SK-N-SH (cell line): ENCODE data around the gene STAMBP. TPM values are rescaled to one million over a fixed set of nuclear protein-coding genes. Genes with fewer than 3 reads are reported as not detected.

ENCODE experiments used
- CTCF ChIA-PET: fragments of 300-600, 350-600 bp; formaldehyde crosslinking; extraction: SDS; loops from one replicate; lab custom pipeline; 2021; lab: Yijun Ruan, JAX
- POLR2A ChIA-PET: fragments of 350-600 bp; sonication (Branson Sonifier 250); formaldehyde crosslinking; extraction: SDS; loops from one replicate; lab custom pipeline; 2020; ENCODE audit warnings: antibody characterized with exemption, inconsistent platforms; lab: Yijun Ruan, JAX
- DNase-seq: peaks from one replicate; pipeline ENCODE4 v3.0.0; 2012
- H2AFZ ChIP-seq: fragments of 200-600 bp; sonication (generic); 2 replicates; pipeline ENCODE4 v1.8.1; 2016; ENCODE audit warnings: antibody characterized with exemption, mild to moderate bottlenecking, low read depth
- H3F3A ChIP-seq: fragments of 200-600 bp; sonication (generic); replicated peaks from 2 replicates; pipeline ENCODE3; 2016; ENCODE audit warnings: antibody characterized with exemption, mild to moderate bottlenecking; ENCODE audit not compliant: insufficient read depth
- H3K27ac ChIP-seq, 2 experiments: fragments of 200-500 bp in 1 of 2; fragments of 200-600 bp in 1 of 2; sonication (Bioruptor generic) in 1 of 2; sonication (generic), shearing (Covaris generic) in 1 of 2; 2 replicates each; pipeline versions ENCODE4 v1.5.1 to v1.6.1; 2014 to 2016; ENCODE audit warnings: low read depth in 2 of 2, inconsistent platforms in 1 of 2, low read length in 1 of 2, mild to moderate bottlenecking in 1 of 2, mixed read lengths in 1 of 2
- H3K27me3 ChIP-seq: fragments of 200-600 bp; sonication (generic), shearing (Covaris generic); 2 replicates; pipeline ENCODE4 v1.6.1; 2016; ENCODE audit warnings: mixed run types; ENCODE audit not compliant: insufficient read depth
- H3K36me3 ChIP-seq, 2 experiments: fragments of 200-500 bp in 1 of 2; fragments of 200-600 bp in 1 of 2; sonication (Bioruptor generic) in 1 of 2; sonication (generic) in 1 of 2; replicated peaks in 1 of 2; 2 replicates each; pipeline versions ENCODE3 to v1.5.1; 2014 to 2016; ENCODE audit warnings: low read length in 1 of 2, mild to moderate bottlenecking in 1 of 2; ENCODE audit not compliant: insufficient read depth in 2 of 2, control insufficient read depth in 1 of 2
- H3K4me1 ChIP-seq, 2 experiments: fragments of 200-500 bp in 1 of 2; fragments of 200-600 bp in 1 of 2; sonication (Bioruptor generic) in 1 of 2; sonication (generic), shearing (Covaris generic) in 1 of 2; 2 replicates each; pipeline versions ENCODE4 v1.5.1 to v1.6.1; 2014 to 2016; ENCODE audit warnings: low read depth in 1 of 2, low read length in 1 of 2, mixed run types in 1 of 2; ENCODE audit not compliant: insufficient read depth in 2 of 2, control insufficient read depth in 1 of 2
- H3K4me2 ChIP-seq: fragments of 200-600 bp; sonication (generic), shearing (Covaris generic); 2 replicates; pipeline ENCODE4 v1.6.1; 2017; ENCODE audit warnings: mixed run types
- H3K4me3 ChIP-seq, 2 experiments: fragments of 200-500 bp in 1 of 2; fragments of 200-600 bp in 1 of 2; sonication (Bioruptor generic) in 1 of 2; sonication (generic), shearing (Covaris generic) in 1 of 2; 2 replicates each; pipeline versions ENCODE4 v1.5.1 to v1.8.1; 2014 to 2016; ENCODE audit warnings: low read depth in 2 of 2, inconsistent platforms in 1 of 2, low read length in 1 of 2, mild to moderate bottlenecking in 1 of 2, mixed read lengths in 1 of 2, moderate library complexity in 1 of 2
- H3K79me2 ChIP-seq: fragments of 200-600 bp; sonication (generic); 2 replicates; pipeline ENCODE4 v1.8.1; 2017; ENCODE audit warnings: mild to moderate bottlenecking; ENCODE audit not compliant: insufficient read depth
- H3K9ac ChIP-seq: fragments of 200-600 bp; sonication (generic); 2 replicates; pipeline ENCODE4 v1.6.1; 2017; ENCODE audit warnings: mixed run types
- H3K9me2 ChIP-seq: fragments of 200-600 bp; sonication (generic); 2 replicates; pipeline ENCODE4 v1.6.1; 2017; ENCODE audit warnings: mixed run types
- H3K9me3 ChIP-seq: fragments of 200-600 bp; sonication (generic); 2 replicates; pipeline ENCODE4 v1.6.1; 2017; ENCODE audit warnings: mixed run types, mild to moderate bottlenecking, moderate library complexity
- H4K20me1 ChIP-seq: fragments of 200-600 bp; sonication (generic); 2 replicates; pipeline ENCODE4 v1.6.1; 2017; ENCODE audit warnings: mild to moderate bottlenecking, mixed run types; ENCODE audit not compliant: insufficient read depth
- CHD2 ChIP-seq: fragments of 150-350 bp; IDR thresholded peaks from 2 replicates; pipeline ENCODE4 v1.6.1; 2018; ENCODE audit warnings: low read length; ENCODE audit not compliant: partially characterized antibody
- CTCF ChIP-seq: fragments of 200-600 bp; sonication (generic); IDR thresholded peaks from 2 replicates; pipeline ENCODE4 v1.6.1; 2017; ENCODE audit warnings: antibody characterized with exemption, mild to moderate bottlenecking, moderate library complexity
- EP300 ChIP-seq, 2 experiments: IDR thresholded peaks; 2 replicates each; pipeline versions ENCODE4 v1.4.0 to v1.6.1; 2012; ENCODE audit warnings: borderline replicate concordance in 1 of 2, low read depth in 1 of 2, low read length in 1 of 2
- FOXJ3 ChIP-seq: sonication (generic); formaldehyde crosslinking; IDR thresholded peaks from 2 replicates; pipeline ENCODE4 v1.5.1; 2020; ENCODE audit warnings: mild to moderate bottlenecking, missing genetic modification reagents
- FOXM1 ChIP-seq: IDR thresholded peaks from 2 replicates; pipeline ENCODE4 v1.4.0; 2012; ENCODE audit warnings: low read depth, mild to moderate bottlenecking
- GABPA ChIP-seq: IDR thresholded peaks from 2 replicates; pipeline ENCODE4 v1.4.0; 2012; ENCODE audit warnings: low read depth, mild to moderate bottlenecking
- GATA2 ChIP-seq: sonication (generic); formaldehyde crosslinking; IDR thresholded peaks from 2 replicates; pipeline ENCODE4 v1.5.0; 2020; ENCODE audit warnings: mild to moderate bottlenecking, missing genetic modification reagents
- JUND ChIP-seq: IDR thresholded peaks from 2 replicates; pipeline ENCODE4 v1.4.0; 2012
- MEF2A ChIP-seq: IDR thresholded peaks from 2 replicates; pipeline ENCODE4 v1.4.0; 2012; ENCODE audit warnings: low read depth, borderline replicate concordance
- PBX3 ChIP-seq: IDR thresholded peaks from 2 replicates; pipeline ENCODE4; 2012
- POLR2AphosphoS5 ChIP-seq: IDR thresholded peaks from 2 replicates; pipeline ENCODE4 v1.6.1; 2012; ENCODE audit warnings: low read depth, low read length
- RCOR1 ChIP-seq: fragments of 150-350 bp; IDR thresholded peaks from 2 replicates; pipeline ENCODE4 v1.6.1; 2017; ENCODE audit warnings: antibody characterized with exemption, low read length
- REST ChIP-seq: IDR thresholded peaks from 2 replicates; pipeline ENCODE4 v1.6.1; 2012; ENCODE audit warnings: mild to moderate bottlenecking, low read depth, low read length, moderate library complexity
- RFX5 ChIP-seq: IDR thresholded peaks from 2 replicates; pipeline ENCODE4 v1.6.1; 2012; ENCODE audit warnings: mild to moderate bottlenecking, improper control_type of control experiment, low read length
- TCF12 ChIP-seq: IDR thresholded peaks from 2 replicates; pipeline ENCODE4 v1.4.0; 2012
- WGBS: methylation state at CpG from one replicate; pipeline ENCODE4 v1.1.6; 2017; ENCODE audit warnings: low lambda C conversion rate; 5-methylcytosine and 5-hydroxymethylcytosine counted together
- polyA plus RNA-seq, 3 experiments: library from polyadenylated mRNA; depleted of rRNA; stranded (reverse); fragments of >200 nt; gene quantifications; 2 replicates each; pipeline ENCODE4 v1.2.3, GENCODE V29; 2012

Gene STAMBP
- polyA plus RNA-seq, 1 of the 3 experiments (the other 2 are of a cell fraction): 42.2 TPM

GRCh38 chr2:73914667-73915066 lies 85.9 kb downstream of the STAMBP start:
- H3K4me2 ChIP-seq: no peak overlapping the region
- H3K79me2 ChIP-seq: no peaks in the 10 kb centered on the region
- TF ChIP-seq GATA2 (CRISPR knock-in tag) (no peak), RCOR1 (no peak), CTCF (no peak), EP300 (IDR thresholded peaks at IDR 0.05; ENCODE audit: borderline replicate concordance in 1 of 2, low read depth in 1 of 2, low read length in 1 of 2) (no peak), REST (no peak), PBX3 (no peak), RFX5 (no peak), POLR2AphosphoS5 (no peak), CHD2 (no peak), MEF2A (no peak), FOXJ3 (no peak), FOXM1 (no peak), JUND (no peak), GABPA (no peak), TCF12 (no peak)
- H3K4me3 ChIP-seq: no peak overlapping the region
- H3F3A ChIP-seq: no peaks in the 10 kb centered on the region
- H3K9ac ChIP-seq: no peak overlapping the region
- no peaks in the 10 kb centered on the region for H3K9me2 ChIP-seq
- H3K4me1 ChIP-seq: no peaks in the 10 kb centered on the region
- H3K9me3 ChIP-seq: no peaks in the 10 kb centered on the region
- H3K27me3 ChIP-seq: no peaks in the 10 kb centered on the region; the same call in 1 of the 2 replicates
- WGBS: 84% methylated on average over 4 of the region's 4 CpGs
- no peak overlapping the region for H2AFZ ChIP-seq
- H3K36me3 ChIP-seq: no peaks in the 10 kb centered on the region
- H3K27ac ChIP-seq: no peak overlapping the region
- ChIA-PET CTCF (no interaction called here), POLR2A (no interaction called here)
- no peaks in the 10 kb centered on the region for H4K20me1 ChIP-seq
- no peak for DNase-seq
